ENCODE measurements around the gene CLEC2L. TPM values are rescaled to one million over a fixed set of nuclear protein-coding genes. Genes with fewer than 3 reads are reported as not detected.

CLEC2L gene
- total and polyA plus RNA-seq, 2 donors (not counting 1 experiment from before 2014, with no cell fraction given): not detected

- Histone ChIP-seq H3K4me1 (ENCODE audit: control insufficient read depth, extremely low read depth, insufficient read depth, low read length) (no peaks in the 10 kb centered on the region), H2AFZ (ENCODE audit: low read length) (no peak overlapping the region), H4K20me1 (ENCODE audit: control insufficient read depth, extremely low read depth, insufficient read depth, low read length) (no peaks in the 10 kb centered on the region), H3K27me3 (ENCODE audit: control insufficient read depth, insufficient read depth, low read length) (no peaks in the 10 kb centered on the region), H3K4me3 (replicated peaks in 1 of 4; ENCODE audit: control extremely low read depth in 1 of 4, insufficient read depth in 1 of 4, low read depth in 3 of 4, low read length in 4 of 4) (no peak overlapping the region), H3K27ac (ENCODE audit: insufficient read depth, low read length) (no peak overlapping the region), H3K4me2 (ENCODE audit: extremely low read depth, insufficient read depth, low read length) (no peak overlapping the region), H3K9me3 (ENCODE audit: control insufficient read depth, insufficient read depth, low read depth, low read length) (no peaks in the 10 kb centered on the region), H3K9ac (ENCODE audit: insufficient read depth, low read length) (no peak overlapping the region), H3K36me3 (ENCODE audit: control insufficient read depth, insufficient read depth, low read length) (peaks cover 15% of the 10 kb centered on the region), H3K79me2 (ENCODE audit: control insufficient read depth, insufficient read depth, low read length) (no peaks in the 10 kb centered on the region)
- DNase-seq (ENCODE audit: low read depth in 2 of 2): no peak
- TF ChIP-seq CTCF (conservative IDR thresholded peaks at IDR 0.05 in 1 of 2, IDR thresholded peaks at IDR 0.05 in 1 of 2; ENCODE audit: low read depth in 1 of 2, low read length in 2 of 2) (no peak), EZH2 (IDR thresholded peaks at IDR 0.05; ENCODE audit: low read length, missing control alignments) (no peak)
These were observed 52.9 kb downstream of the CLEC2L start for GRCh38 chr7:139576179-139576973.

DNA sequence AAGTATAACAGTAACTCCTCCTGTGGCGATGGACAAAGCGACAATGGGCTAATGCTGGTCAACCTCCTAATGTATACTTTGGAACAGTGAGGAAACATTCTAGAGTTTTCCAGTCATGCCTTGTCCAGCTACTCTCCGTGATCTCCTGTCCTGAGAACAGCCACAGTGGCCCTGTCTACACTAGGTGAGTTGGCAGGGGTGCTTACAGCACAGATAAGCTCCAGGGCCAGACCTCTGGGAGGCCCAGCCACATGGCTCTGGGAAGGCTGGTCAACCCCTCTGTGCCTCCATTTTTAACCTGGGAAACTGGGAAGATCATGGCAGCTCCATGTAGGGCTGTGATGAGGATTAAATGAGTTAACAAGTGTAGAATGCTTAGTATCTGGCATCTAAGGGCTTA, 57.0 kb downstream of the CLEC2L start:
- Histone ChIP-seq H3K79me2 (ENCODE audit: control insufficient read depth, insufficient read depth, low read length) (no peaks in the 10 kb centered on the region), H2AFZ (ENCODE audit: low read length) (no peak overlapping the region), H3K4me1 (ENCODE audit: control insufficient read depth, extremely low read depth, insufficient read depth, low read length) (no peaks in the 10 kb centered on the region), H3K4me2 (ENCODE audit: extremely low read depth, insufficient read depth, low read length) (no peak overlapping the region), H3K9me3 (ENCODE audit: control insufficient read depth, insufficient read depth, low read depth, low read length) (no peaks in the 10 kb centered on the region), H3K9ac (ENCODE audit: insufficient read depth, low read length) (no peak overlapping the region), H3K4me3 (replicated peaks in 1 of 4; ENCODE audit: control extremely low read depth in 1 of 4, insufficient read depth in 1 of 4, low read depth in 3 of 4, low read length in 4 of 4) (no peak overlapping the region), H3K27ac (ENCODE audit: insufficient read depth, low read length) (no peak overlapping the region), H3K27me3 (ENCODE audit: control insufficient read depth, insufficient read depth, low read length) (no peaks in the 10 kb centered on the region), H4K20me1 (ENCODE audit: control insufficient read depth, extremely low read depth, insufficient read depth, low read length) (no peaks in the 10 kb centered on the region), H3K36me3 (ENCODE audit: control insufficient read depth, insufficient read depth, low read length) (peaks cover 19% of the 10 kb centered on the region)
- TF ChIP-seq EZH2 (IDR thresholded peaks at IDR 0.05; ENCODE audit: low read length, missing control alignments): no peak
- no peak for TF ChIP-seq CTCF (conservative IDR thresholded peaks at IDR 0.05 in 1 of 2, IDR thresholded peaks at IDR 0.05 in 1 of 2; ENCODE audit: low read depth in 1 of 2, low read length in 2 of 2)
- no peak for DNase-seq (ENCODE audit: low read depth in 2 of 2)

DNA sequence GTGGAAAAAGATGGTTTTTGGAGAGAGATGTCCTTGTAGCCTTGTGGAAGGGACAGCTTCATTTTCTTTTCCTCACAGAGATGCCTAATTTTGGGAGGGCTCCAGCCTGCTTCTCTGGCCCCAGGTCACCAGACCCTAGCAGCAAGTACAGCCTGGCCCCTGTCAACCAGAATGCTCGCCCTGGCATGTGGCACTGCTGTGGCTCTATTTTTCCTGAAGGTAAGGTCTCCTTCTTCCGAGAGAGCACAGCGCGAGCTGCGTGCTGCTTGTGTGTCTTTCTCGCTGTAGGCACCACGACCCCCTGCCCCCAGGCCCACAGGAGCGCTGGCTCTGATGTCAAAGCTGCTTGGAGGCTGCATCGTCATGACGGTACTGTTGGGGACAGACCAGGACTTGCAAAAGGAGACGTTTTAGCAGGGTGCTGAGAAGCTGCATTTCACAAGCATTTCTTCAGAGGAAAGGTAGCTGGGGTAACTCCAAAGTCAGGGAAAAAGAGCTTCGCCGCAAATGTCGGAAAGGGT, 58.7 kb downstream of the CLEC2L start:
- Histone ChIP-seq H3K4me1 (ENCODE audit: control insufficient read depth, extremely low read depth, insufficient read depth, low read length) (no peaks in the 10 kb centered on the region), H3K27me3 (ENCODE audit: control insufficient read depth, insufficient read depth, low read length) (no peaks in the 10 kb centered on the region), H3K4me3 (replicated peaks in 1 of 4; ENCODE audit: control extremely low read depth in 1 of 4, insufficient read depth in 1 of 4, low read depth in 3 of 4, low read length in 4 of 4) (no peak overlapping the region), H3K9me3 (ENCODE audit: control insufficient read depth, insufficient read depth, low read depth, low read length) (no peaks in the 10 kb centered on the region), H4K20me1 (ENCODE audit: control insufficient read depth, extremely low read depth, insufficient read depth, low read length) (no peaks in the 10 kb centered on the region), H3K36me3 (ENCODE audit: control insufficient read depth, insufficient read depth, low read length) (peaks cover 19% of the 10 kb centered on the region), H3K4me2 (ENCODE audit: extremely low read depth, insufficient read depth, low read length) (no peak overlapping the region), H2AFZ (ENCODE audit: low read length) (no peak overlapping the region), H3K9ac (ENCODE audit: insufficient read depth, low read length) (no peak overlapping the region), H3K79me2 (ENCODE audit: control insufficient read depth, insufficient read depth, low read length) (no peaks in the 10 kb centered on the region), H3K27ac (ENCODE audit: insufficient read depth, low read length) (no peak overlapping the region)
- no peak for DNase-seq (ENCODE audit: low read depth in 2 of 2)
- TF ChIP-seq CTCF (conservative IDR thresholded peaks at IDR 0.05 in 1 of 2, IDR thresholded peaks at IDR 0.05 in 1 of 2; ENCODE audit: low read depth in 1 of 2, low read length in 2 of 2) (no peak), EZH2 (IDR thresholded peaks at IDR 0.05; ENCODE audit: low read length, missing control alignments) (no peak)
